NT2/D1 (cell line): ENCODE results near the gene LILRB3.

Experiments
- YY1 ChIP-seq: IDR thresholded peaks from 2 replicates; pipeline ENCODE4 v1.6.1; 2011; ENCODE audit not compliant: insufficient read length, insufficient read depth
- ZNF274 ChIP-seq: IDR thresholded peaks from 2 replicates; pipeline ENCODE4 v1.6.1; 2011; ENCODE audit warnings: mild to moderate bottlenecking, low read depth, low read length

GRCh38 chr19:54207676-54207982 is 15.2 kb downstream of the LILRB3 start:
- no peak for TF ChIP-seq ZNF274
- no peak for TF ChIP-seq YY1
